SJCRH30 (cell line): Measurements from ENCODE around the gene MAST2. TPM values are rescaled to one million over a fixed set of nuclear protein-coding genes. Genes with fewer than 3 reads are reported as not detected.
"Not testable (repeated sequence)": the region's sequence is repeated elsewhere in the genome, so short reads cannot be mapped to it uniquely, and the experiment has no call there.

Experiments
- DNase-seq, 2 experiments: peaks; one replicate each; pipeline ENCODE4 v3.0.0-alpha.2; 2015 to 2020
- H3K27ac ChIP-seq: fragments of 250-450 bp; sonication (Bioruptor Pico); 2 replicates; pipeline ENCODE4 v1.5.1; 2020; ENCODE audit warnings: mild to moderate bottlenecking, moderate library complexity
- H3K27me3 ChIP-seq: fragments of 250-450 bp; sonication (Bioruptor Pico); 2 replicates; pipeline ENCODE4 v1.5.1; 2020; ENCODE audit warnings: mild to moderate bottlenecking, moderate library complexity
- H3K36me3 ChIP-seq: fragments of 250-450 bp; sonication (Bioruptor Pico); 2 replicates; pipeline ENCODE4 v1.5.1; 2020; ENCODE audit warnings: mild to moderate bottlenecking, moderate library complexity
- H3K4me1 ChIP-seq: fragments of 250-450 bp; sonication (Bioruptor Pico); 2 replicates; pipeline ENCODE4 v1.5.1; 2020; ENCODE audit warnings: mild to moderate bottlenecking, moderate library complexity
- H3K4me3 ChIP-seq: fragments of 250-450 bp; sonication (Bioruptor Pico); 2 replicates; pipeline ENCODE4 v1.5.1; 2020; ENCODE audit warnings: mild to moderate bottlenecking, moderate library complexity
- H3K9me3 ChIP-seq: fragments of 250-450 bp; sonication (Bioruptor Pico); replicated peaks from 2 replicates; pipeline ENCODE4 v1.5.1; 2020; ENCODE audit warnings: mild to moderate bottlenecking, moderate library complexity
- total RNA-seq: library from RNA; depleted of rRNA; stranded (reverse); fragments of >200 nt; shearing (Covaris generic); gene quantifications from 2 replicates; pipeline ENCODE4 v1.2.3, GENCODE V29; 2014

Gene MAST2
- total RNA-seq, 1 experiment from 2014 or later: 46.5 TPM

DNA sequence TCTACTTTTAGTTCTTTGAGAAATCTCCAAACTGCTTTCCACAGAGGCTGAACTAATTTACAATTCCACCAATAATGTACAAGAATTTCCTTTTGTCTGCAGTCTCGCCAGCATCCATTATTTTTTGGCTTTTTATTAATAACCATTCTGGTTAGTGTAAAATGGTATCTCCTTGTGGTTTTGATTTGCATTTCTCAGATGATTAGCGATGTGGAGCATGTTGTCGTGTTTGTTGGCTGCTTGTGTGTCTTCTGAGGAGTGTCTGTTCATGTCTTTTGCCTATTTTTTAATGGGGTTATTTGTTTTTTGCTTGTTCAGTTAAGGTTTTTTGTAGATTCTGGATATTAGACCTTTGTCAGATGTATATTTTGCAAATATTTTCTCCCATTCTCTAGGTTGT lies 131.5 kb downstream of the MAST2 start:
- no peak for DNase-seq
- H3K27ac ChIP-seq: no peak overlapping the region
- H3K9me3 ChIP-seq: no peaks in the 10 kb centered on the region
- no peak overlapping the region for H3K4me3 ChIP-seq
- H3K27me3 ChIP-seq: no peaks in the 10 kb centered on the region
- H3K4me1 ChIP-seq: peaks cover 1% of the 10 kb centered on the region
- peaks cover 5% of the 10 kb centered on the region; the same call in 1 of the 2 replicates for H3K36me3 ChIP-seq

DNA sequence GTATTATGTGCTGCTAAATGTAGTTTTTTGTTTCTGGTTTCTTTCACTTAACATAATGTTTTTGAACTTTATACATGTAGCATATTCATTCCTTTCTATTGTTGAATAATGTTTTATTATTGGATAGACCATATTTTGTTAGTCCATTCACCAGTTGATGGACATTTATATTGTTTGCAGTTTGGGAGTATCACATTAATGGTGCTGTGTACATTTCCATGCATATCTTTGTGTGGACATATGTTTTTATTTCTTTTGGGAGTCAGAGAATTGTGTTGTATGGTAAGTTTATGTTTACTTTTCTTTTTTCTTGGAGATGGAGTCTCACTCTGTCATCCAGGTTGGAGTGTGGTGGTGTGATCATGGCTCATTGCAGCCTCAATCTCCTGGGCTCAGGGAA lies 134.6 kb downstream of the MAST2 start:
- H3K27ac ChIP-seq: no peak overlapping the region
- no peaks in the 10 kb centered on the region for H3K27me3 ChIP-seq
- 0 out of 2 replicates have a peak, but pooled peaks cover 2% of the 10 kb centered on the region for H3K36me3 ChIP-seq
- H3K4me1 ChIP-seq: no peaks in the 10 kb centered on the region
- no peak for DNase-seq
- H3K4me3 ChIP-seq: no peak overlapping the region
- H3K9me3 ChIP-seq: peaks cover 5% of the 10 kb centered on the region; the same call in 1 of the 2 replicates

DNA sequence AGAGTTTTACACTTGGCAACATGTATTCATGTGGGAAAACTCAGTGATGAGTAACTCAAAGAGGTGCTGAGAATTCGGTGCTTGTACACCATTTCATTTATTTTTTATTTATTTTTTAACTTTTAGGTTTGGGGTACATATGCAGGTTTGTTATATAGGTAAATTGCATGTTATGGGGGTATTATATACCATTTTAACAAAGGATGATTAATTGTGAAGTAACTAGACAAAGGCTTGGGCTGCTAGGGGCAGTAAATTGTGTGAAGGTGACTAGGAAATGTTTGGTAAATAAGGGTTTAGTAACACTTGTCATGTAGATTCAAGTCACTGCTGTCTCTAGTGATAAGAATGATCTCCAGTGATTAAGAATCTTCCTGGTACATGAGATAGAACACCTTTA lies 139.0 kb downstream of the MAST2 start:
- H3K27me3 ChIP-seq: no peaks in the 10 kb centered on the region
- no peak overlapping the region for H3K27ac ChIP-seq
- H3K4me1 ChIP-seq: no peaks in the 10 kb centered on the region
- H3K9me3 ChIP-seq: peaks cover 5% of the 10 kb centered on the region; the same call in 1 of the 2 replicates
- no peak for DNase-seq
- H3K4me3 ChIP-seq: no peak overlapping the region
- H3K36me3 ChIP-seq: no peaks in the 10 kb centered on the region

DNA sequence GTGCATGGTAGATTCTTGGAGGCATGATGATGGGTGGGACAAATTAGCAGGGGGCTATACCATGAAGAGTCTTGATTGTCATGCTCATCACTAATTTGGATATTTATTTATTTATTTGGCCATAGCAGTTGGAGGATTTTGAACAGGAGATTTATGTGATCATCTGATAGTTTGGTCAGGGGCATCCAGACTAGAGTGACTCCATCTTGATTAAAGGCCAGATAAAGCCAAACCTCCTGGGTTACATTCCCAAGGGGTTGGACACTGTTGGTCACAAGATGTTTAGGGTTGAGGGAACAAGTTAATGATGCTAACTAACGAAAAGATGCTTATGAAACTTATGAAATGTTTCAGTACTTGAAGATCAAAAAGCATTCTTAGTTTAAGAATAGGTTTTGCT lies 139.8 kb downstream of the MAST2 start:
- no peak overlapping the region for H3K27ac ChIP-seq
- no peak for DNase-seq
- peaks cover 5% of the 10 kb centered on the region; the same call in 1 of the 2 replicates for H3K9me3 ChIP-seq
- H3K36me3 ChIP-seq: no peaks in the 10 kb centered on the region
- no peaks in the 10 kb centered on the region for H3K4me1 ChIP-seq
- no peaks in the 10 kb centered on the region for H3K27me3 ChIP-seq
- no peak overlapping the region for H3K4me3 ChIP-seq

DNA sequence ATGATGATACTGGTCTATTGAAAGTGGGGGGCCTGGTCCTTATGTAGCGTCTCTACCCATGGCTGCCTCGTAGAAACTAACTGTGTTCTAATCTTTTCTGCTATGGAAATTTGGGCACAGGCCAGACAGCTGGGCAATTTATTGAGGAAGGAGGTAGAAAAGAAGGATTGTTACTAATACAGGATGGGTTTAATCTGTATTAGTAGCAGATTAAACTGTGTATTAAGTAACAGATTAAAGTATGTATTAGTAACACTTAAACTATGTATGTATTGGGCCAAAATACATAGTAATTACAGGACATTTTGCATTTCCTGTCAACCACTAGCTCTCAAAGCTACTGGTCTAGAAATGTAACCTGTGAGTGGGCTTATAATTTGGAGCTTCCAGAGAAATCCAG lies 142.0 kb downstream of the MAST2 start:
- no peaks in the 10 kb centered on the region for H3K36me3 ChIP-seq
- H3K4me1 ChIP-seq: no peaks in the 10 kb centered on the region
- no peak overlapping the region for H3K4me3 ChIP-seq
- no peaks in the 10 kb centered on the region for H3K27me3 ChIP-seq
- peaks cover 5% of the 10 kb centered on the region; the same call in 1 of the 2 replicates for H3K9me3 ChIP-seq
- H3K27ac ChIP-seq: no peak overlapping the region
- no peak for DNase-seq

DNA sequence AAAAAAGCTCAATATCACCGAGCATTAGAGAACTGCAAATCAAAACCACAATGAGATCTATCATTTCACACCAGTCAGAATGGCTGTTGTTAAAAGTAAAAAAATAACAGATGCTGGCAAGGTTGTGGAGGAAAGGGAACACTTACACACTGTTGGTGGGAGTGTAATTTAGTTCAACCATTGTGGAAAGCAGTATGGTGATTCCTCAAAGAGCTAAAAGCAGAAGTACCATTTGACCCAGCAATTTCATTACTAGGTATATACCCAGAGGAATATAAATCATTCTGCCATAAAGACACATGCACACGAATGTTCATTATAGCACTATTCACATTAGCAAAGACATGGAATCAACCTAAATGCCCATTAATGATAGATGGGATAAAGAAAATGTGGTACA lies 146.1 kb downstream of the MAST2 start:
- not testable (repeated sequence) for H3K9me3 ChIP-seq, DNase-seq, H3K27ac ChIP-seq, H3K27me3 ChIP-seq, H3K36me3 ChIP-seq, H3K4me3 ChIP-seq
- peaks cover 16% of the 10 kb centered on the region for H3K4me1 ChIP-seq

DNA sequence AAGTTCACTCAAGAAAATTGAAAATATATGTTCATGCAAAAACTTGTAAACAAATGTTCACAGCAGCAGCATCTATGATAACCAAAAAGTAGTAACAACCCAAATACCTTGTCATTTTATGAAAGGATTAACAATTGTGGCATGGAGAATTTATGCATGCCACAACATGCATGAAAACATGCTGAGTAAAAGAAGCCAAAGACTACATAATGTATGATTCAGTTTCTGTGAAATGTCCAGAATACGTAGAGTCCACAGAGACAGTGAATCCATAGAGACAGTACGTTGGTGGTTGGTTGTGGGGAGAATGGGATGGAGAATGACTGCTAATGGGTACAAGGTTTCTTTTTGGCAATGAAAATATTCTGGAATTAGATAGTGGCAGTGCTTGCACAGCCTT lies 148.7 kb downstream of the MAST2 start:
- Histone ChIP-seq H3K36me3 (no peaks in the 10 kb centered on the region; the same call in 1 of the 2 replicates), H3K4me1 (peaks cover 22% of the 10 kb centered on the region), H3K4me3 (no peak overlapping the region), H3K27ac (no peak overlapping the region), H3K9me3 (no peaks in the 10 kb centered on the region), H3K27me3 (no peaks in the 10 kb centered on the region)
- DNase-seq: no peak

DNA sequence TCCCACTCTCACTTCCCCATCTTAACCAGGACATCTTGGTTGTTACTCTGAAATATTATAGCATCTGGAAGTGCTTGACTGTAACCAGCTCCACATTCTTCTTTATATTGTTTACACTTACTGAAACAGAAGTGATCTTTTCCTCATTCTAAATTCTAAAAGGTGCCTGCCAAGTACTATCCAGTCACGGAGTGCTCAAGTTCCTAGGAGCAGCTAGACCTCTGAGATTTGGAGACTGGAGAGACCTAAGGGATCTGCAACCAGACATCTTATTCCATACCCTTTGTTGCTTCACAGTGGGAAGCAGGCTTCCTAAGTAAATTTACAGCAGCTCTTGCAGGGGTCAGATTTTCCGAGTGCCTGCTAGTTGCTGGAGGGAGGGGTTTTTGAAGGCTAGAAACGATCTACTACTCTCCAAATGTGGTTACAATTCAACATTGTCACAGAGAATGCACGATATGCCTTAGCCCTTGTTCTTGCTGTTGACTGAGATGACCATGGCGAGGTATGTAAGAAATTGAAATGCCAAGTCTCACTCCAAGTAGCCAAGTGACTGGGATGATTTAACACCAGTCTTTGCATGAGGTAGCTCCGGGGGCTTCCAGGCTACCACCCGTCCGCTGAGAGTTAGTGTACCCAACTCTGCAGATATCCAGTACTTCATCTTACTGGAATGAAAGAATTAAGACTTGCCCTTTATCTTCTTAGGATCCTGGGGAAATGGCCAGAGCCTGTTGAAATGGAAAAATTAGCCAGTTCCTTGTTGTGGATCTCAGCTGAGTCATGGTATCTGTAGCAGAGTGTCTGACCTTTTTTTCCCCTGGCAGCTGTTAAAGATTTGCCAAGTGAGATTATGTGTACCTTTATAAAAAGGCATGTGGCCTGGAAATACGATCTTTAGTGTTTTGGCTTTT lies 150.8 kb downstream of the MAST2 start:
- H3K36me3 ChIP-seq: no peaks in the 10 kb centered on the region; the same call in 1 of the 2 replicates
- H3K27ac ChIP-seq: peak overlapping the region; percentile 60
- H3K9me3 ChIP-seq: no peaks in the 10 kb centered on the region
- peak overlapping the region; percentile 8 for H3K4me3 ChIP-seq
- H3K4me1 ChIP-seq: peaks cover 22% of the 10 kb centered on the region
- peak; percentile 50 to 76 for DNase-seq
- H3K27me3 ChIP-seq: no peaks in the 10 kb centered on the region

DNA sequence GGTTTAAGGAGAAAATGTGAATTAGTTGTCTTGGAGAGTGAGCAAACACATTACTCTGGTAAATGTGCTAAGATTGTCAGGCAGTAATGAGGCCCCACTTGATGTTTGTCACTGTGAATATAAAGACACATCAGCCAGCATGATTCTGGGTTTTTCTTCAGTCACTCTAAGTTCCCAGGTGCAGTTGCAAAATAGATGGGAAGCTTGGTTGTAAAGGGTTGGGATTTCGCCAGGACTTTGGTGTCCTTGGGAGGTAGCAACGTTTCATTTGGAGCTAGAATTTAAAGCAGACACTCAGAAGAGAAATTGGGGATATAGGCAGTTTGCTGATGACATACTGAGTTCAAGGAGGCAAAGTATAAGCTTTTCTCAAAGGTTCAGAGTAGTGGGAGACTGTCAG lies 154.3 kb downstream of the MAST2 start:
- Histone ChIP-seq H3K27me3 (no peaks in the 10 kb centered on the region), H3K27ac (no peak overlapping the region), H3K4me3 (no peak overlapping the region), H3K36me3 (peaks cover 5% of the 10 kb centered on the region), H3K4me1 (peaks cover 27% of the 10 kb centered on the region), H3K9me3 (peaks cover 6% of the 10 kb centered on the region; the same call in 1 of the 2 replicates)
- DNase-seq: no peak

DNA sequence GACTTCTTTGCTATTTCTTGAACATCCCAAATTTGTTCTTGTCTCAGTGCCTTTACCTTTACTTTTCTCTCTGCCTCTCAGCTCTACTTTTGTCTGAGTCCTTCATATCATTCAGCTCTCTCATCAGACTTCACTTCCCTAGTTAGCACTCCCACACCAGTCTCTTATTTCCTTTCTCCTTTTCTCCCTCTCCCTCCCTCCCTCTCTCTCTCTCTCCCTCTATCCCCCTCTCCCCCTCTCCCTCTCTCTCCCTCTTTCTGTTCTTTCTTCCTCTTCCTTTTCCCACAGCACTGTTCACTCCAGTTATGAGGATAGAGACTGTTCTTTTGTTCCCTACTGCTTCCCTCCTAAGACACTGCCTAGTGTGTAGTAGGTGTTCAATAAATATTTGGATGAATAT lies 154.9 kb downstream of the MAST2 start:
- Histone ChIP-seq H3K9me3 (peaks cover 8% of the 10 kb centered on the region; the same call in 1 of the 2 replicates), H3K36me3 (peaks cover 5% of the 10 kb centered on the region), H3K27ac (no peak overlapping the region), H3K27me3 (no peaks in the 10 kb centered on the region), H3K4me3 (no peak overlapping the region), H3K4me1 (peaks cover 22% of the 10 kb centered on the region)
- DNase-seq: no peak

DNA sequence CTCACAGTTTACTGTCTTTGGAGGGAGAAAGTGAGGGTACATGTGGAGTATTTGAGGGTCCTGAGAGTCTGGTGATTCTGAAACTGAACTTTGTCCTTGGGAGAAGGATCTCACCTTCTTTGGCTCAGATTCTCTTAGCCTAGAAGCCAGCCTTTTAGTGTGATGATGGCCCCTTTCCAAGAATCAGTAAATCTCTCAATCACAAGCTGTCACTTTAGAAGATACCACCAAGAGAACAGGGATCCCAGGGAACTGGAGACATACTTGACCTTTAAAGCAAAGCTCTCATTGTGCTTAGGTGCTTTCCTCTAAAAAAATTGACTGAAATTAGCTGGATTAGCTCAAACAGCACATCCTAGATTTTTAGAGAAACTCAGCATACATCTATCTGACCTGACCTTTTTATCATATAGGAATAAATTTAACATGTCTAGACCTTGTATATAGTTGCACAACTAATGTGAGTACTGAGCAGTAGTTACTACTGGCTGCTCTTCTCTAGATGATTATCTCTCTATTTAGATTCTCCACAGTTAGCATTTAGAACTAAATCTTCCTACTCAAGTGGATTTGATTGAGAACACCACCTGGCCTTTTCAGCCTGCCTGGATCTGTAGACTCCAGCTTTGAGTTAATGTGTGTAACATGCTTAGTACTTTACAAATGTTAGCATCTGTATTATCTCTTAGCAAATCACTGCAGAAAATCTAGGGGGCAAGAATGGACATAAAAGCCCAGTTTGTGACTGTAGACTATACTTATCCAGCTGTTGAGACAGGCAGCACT lies 157.7 kb downstream of the MAST2 start:
- Histone ChIP-seq H3K9me3 (peaks cover 8% of the 10 kb centered on the region; the same call in 1 of the 2 replicates), H3K27me3 (no peaks in the 10 kb centered on the region), H3K27ac (no peak overlapping the region), H3K4me3 (no peak overlapping the region), H3K36me3 (peaks cover 5% of the 10 kb centered on the region), H3K4me1 (peaks cover 5% of the 10 kb centered on the region; the same call in 1 of the 2 replicates)
- peak; percentile 46 to 69 for DNase-seq

DNA sequence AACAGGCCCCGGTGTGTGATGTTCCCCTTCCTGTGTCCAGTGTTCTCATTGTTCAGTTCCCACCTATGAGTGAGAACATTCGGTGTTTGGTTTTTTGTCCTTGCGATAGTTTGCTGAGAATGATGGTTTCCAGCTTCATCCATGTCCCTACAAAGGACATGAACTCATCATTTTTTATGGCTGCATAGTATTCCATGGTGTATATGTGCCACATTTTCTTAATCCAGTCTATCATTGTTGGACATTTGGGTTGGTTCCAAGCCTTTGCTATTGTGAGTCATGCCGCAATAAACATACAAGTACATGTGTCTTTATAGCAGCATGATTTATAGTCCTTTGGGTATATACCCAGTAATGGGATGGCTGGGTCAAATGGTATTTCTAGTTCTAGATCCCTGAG lies 158.5 kb downstream of the MAST2 start:
- not testable (repeated sequence) for H3K36me3 ChIP-seq, H3K27me3 ChIP-seq, H3K9me3 ChIP-seq, DNase-seq, H3K27ac ChIP-seq, H3K4me3 ChIP-seq, H3K4me1 ChIP-seq

DNA sequence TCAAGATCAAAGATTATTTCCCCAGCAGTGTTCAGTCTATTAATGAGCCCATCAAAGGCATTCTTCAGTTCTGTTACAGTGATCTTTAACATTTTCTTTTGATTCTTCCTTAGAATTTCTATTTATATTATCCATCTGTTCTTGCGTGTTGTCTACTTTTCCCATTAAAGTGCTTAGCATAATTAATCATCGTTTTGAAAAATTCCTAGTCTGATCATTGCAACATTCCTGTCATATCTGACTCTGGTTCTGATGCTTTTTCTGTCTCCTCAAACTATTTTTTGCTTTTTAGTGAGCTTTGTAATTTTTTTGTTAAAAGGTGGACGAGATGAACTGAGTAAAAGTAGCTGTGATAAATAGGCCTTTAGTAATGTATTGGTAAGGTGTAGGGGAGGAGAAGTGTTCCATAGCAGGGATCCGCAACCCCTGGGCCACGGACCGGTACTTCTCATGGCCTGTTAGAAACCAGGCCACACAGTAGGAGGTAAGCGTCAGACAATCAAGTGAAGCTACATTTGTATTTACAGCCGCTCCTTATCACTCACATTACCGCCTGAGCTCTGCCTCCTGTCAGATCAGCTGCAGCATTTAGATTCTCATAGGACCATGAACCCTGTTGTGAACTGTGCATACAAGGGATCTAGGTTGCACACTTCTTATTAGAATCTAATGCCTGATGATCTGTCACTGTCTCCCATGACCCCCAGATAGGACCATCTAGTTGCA lies 165.7 kb downstream of the MAST2 start:
- Histone ChIP-seq H3K36me3 (peaks cover 35% of the 10 kb centered on the region), H3K27me3 (no peaks in the 10 kb centered on the region), H3K4me1 (peaks cover 3% of the 10 kb centered on the region; the same call in 1 of the 2 replicates), H3K9me3 (peaks cover 8% of the 10 kb centered on the region; the same call in 1 of the 2 replicates), H3K4me3 (no peak overlapping the region), H3K27ac (no peak overlapping the region)
- DNase-seq: no peak

DNA sequence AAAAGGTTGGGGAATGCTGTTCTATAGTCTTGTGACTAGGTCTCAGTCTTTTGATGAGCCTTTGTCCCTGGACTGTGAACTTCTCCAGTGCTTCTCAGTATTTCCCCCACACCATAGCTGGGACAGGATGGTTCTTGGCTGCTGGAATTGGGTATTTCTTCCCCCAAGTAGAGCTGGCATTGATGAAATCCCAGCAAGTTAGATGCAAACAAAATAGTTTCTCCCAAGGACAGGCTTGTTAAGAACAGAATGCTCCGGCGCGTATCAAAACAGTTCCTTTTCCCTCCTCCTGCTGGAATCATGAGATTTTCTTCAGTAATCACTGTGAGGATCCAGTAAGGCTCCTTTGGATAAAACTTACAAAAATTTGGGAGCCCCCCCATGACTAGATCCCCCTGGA lies 166.5 kb downstream of the MAST2 start:
- H3K9me3 ChIP-seq: peaks cover 8% of the 10 kb centered on the region; the same call in 1 of the 2 replicates
- no peak overlapping the region for H3K4me3 ChIP-seq
- no peak overlapping the region for H3K27ac ChIP-seq
- DNase-seq: no peak
- H3K27me3 ChIP-seq: no peaks in the 10 kb centered on the region
- H3K36me3 ChIP-seq: peaks cover 35% of the 10 kb centered on the region
- H3K4me1 ChIP-seq: peaks cover 3% of the 10 kb centered on the region; the same call in 1 of the 2 replicates
